SK-N-SH (cell line): ENCODE results near the gene GCN1. TPM values are rescaled to one million over a fixed set of nuclear protein-coding genes. Genes with fewer than 3 reads are reported as not detected.

Source experiments
- CTCF ChIA-PET: fragments of 300-600, 350-600 bp; formaldehyde crosslinking; extraction: SDS; loops from one replicate; lab custom pipeline; 2021; lab: Yijun Ruan, JAX
- POLR2A ChIA-PET: fragments of 350-600 bp; sonication (Branson Sonifier 250); formaldehyde crosslinking; extraction: SDS; loops from one replicate; lab custom pipeline; 2020; ENCODE audit warnings: antibody characterized with exemption, inconsistent platforms; lab: Yijun Ruan, JAX
- DNase-seq: peaks from one replicate; pipeline ENCODE4 v3.0.0; 2012
- H2AFZ ChIP-seq: fragments of 200-600 bp; sonication (generic); 2 replicates; pipeline ENCODE4 v1.8.1; 2016; ENCODE audit warnings: antibody characterized with exemption, mild to moderate bottlenecking, low read depth
- H3F3A ChIP-seq: fragments of 200-600 bp; sonication (generic); replicated peaks from 2 replicates; pipeline ENCODE3; 2016; ENCODE audit warnings: antibody characterized with exemption, mild to moderate bottlenecking; ENCODE audit not compliant: insufficient read depth
- H3K27ac ChIP-seq, 2 experiments: fragments of 200-500 bp in 1 of 2; fragments of 200-600 bp in 1 of 2; sonication (Bioruptor generic) in 1 of 2; sonication (generic), shearing (Covaris generic) in 1 of 2; 2 replicates each; pipeline versions ENCODE4 v1.5.1 to v1.6.1; 2014 to 2016; ENCODE audit warnings: low read depth in 2 of 2, inconsistent platforms in 1 of 2, low read length in 1 of 2, mild to moderate bottlenecking in 1 of 2, mixed read lengths in 1 of 2
- H3K27me3 ChIP-seq: fragments of 200-600 bp; sonication (generic), shearing (Covaris generic); 2 replicates; pipeline ENCODE4 v1.6.1; 2016; ENCODE audit warnings: mixed run types; ENCODE audit not compliant: insufficient read depth
- H3K36me3 ChIP-seq, 2 experiments: fragments of 200-500 bp in 1 of 2; fragments of 200-600 bp in 1 of 2; sonication (Bioruptor generic) in 1 of 2; sonication (generic) in 1 of 2; replicated peaks in 1 of 2; 2 replicates each; pipeline versions ENCODE3 to v1.5.1; 2014 to 2016; ENCODE audit warnings: low read length in 1 of 2, mild to moderate bottlenecking in 1 of 2; ENCODE audit not compliant: insufficient read depth in 2 of 2, control insufficient read depth in 1 of 2
- H3K4me1 ChIP-seq, 2 experiments: fragments of 200-500 bp in 1 of 2; fragments of 200-600 bp in 1 of 2; sonication (Bioruptor generic) in 1 of 2; sonication (generic), shearing (Covaris generic) in 1 of 2; 2 replicates each; pipeline versions ENCODE4 v1.5.1 to v1.6.1; 2014 to 2016; ENCODE audit warnings: low read depth in 1 of 2, low read length in 1 of 2, mixed run types in 1 of 2; ENCODE audit not compliant: insufficient read depth in 2 of 2, control insufficient read depth in 1 of 2
- H3K4me2 ChIP-seq: fragments of 200-600 bp; sonication (generic), shearing (Covaris generic); 2 replicates; pipeline ENCODE4 v1.6.1; 2017; ENCODE audit warnings: mixed run types
- H3K4me3 ChIP-seq, 2 experiments: fragments of 200-500 bp in 1 of 2; fragments of 200-600 bp in 1 of 2; sonication (Bioruptor generic) in 1 of 2; sonication (generic), shearing (Covaris generic) in 1 of 2; 2 replicates each; pipeline versions ENCODE4 v1.5.1 to v1.8.1; 2014 to 2016; ENCODE audit warnings: low read depth in 2 of 2, inconsistent platforms in 1 of 2, low read length in 1 of 2, mild to moderate bottlenecking in 1 of 2, mixed read lengths in 1 of 2, moderate library complexity in 1 of 2
- H3K79me2 ChIP-seq: fragments of 200-600 bp; sonication (generic); 2 replicates; pipeline ENCODE4 v1.8.1; 2017; ENCODE audit warnings: mild to moderate bottlenecking; ENCODE audit not compliant: insufficient read depth
- H3K9ac ChIP-seq: fragments of 200-600 bp; sonication (generic); 2 replicates; pipeline ENCODE4 v1.6.1; 2017; ENCODE audit warnings: mixed run types
- H3K9me2 ChIP-seq: fragments of 200-600 bp; sonication (generic); 2 replicates; pipeline ENCODE4 v1.6.1; 2017; ENCODE audit warnings: mixed run types
- H3K9me3 ChIP-seq: fragments of 200-600 bp; sonication (generic); 2 replicates; pipeline ENCODE4 v1.6.1; 2017; ENCODE audit warnings: mixed run types, mild to moderate bottlenecking, moderate library complexity
- H4K20me1 ChIP-seq: fragments of 200-600 bp; sonication (generic); 2 replicates; pipeline ENCODE4 v1.6.1; 2017; ENCODE audit warnings: mild to moderate bottlenecking, mixed run types; ENCODE audit not compliant: insufficient read depth
- ELF1 ChIP-seq: IDR thresholded peaks from 2 replicates; pipeline ENCODE4 v1.4.0; 2012
- EP300 ChIP-seq, 2 experiments: IDR thresholded peaks; 2 replicates each; pipeline versions ENCODE4 v1.4.0 to v1.6.1; 2012; ENCODE audit warnings: borderline replicate concordance in 1 of 2, low read depth in 1 of 2, low read length in 1 of 2
- FOSL2 ChIP-seq: IDR thresholded peaks from 2 replicates; pipeline ENCODE4 v1.4.0; 2012; ENCODE audit warnings: low read depth, mild to moderate bottlenecking, moderate library complexity, borderline replicate concordance
- FOXJ3 ChIP-seq: sonication (generic); formaldehyde crosslinking; IDR thresholded peaks from 2 replicates; pipeline ENCODE4 v1.5.1; 2020; ENCODE audit warnings: mild to moderate bottlenecking, missing genetic modification reagents
- GABPA ChIP-seq: IDR thresholded peaks from 2 replicates; pipeline ENCODE4 v1.4.0; 2012; ENCODE audit warnings: low read depth, mild to moderate bottlenecking
- IRF3 ChIP-seq: fragments of 150-350 bp; IDR thresholded peaks from 2 replicates; pipeline ENCODE4 v1.6.1; 2016; ENCODE audit warnings: mild to moderate bottlenecking, low read depth, low read length
- MAX ChIP-seq: IDR thresholded peaks from 2 replicates; pipeline ENCODE4 v1.4.0; 2012; ENCODE audit warnings: low read depth
- MEF2A ChIP-seq: IDR thresholded peaks from 2 replicates; pipeline ENCODE4 v1.4.0; 2012; ENCODE audit warnings: low read depth, borderline replicate concordance
- PBX3 ChIP-seq: IDR thresholded peaks from 2 replicates; pipeline ENCODE4; 2012
- POLR2AphosphoS5 ChIP-seq: IDR thresholded peaks from 2 replicates; pipeline ENCODE4 v1.6.1; 2012; ENCODE audit warnings: low read depth, low read length
- REST ChIP-seq: IDR thresholded peaks from 2 replicates; pipeline ENCODE4 v1.6.1; 2012; ENCODE audit warnings: mild to moderate bottlenecking, low read depth, low read length, moderate library complexity
- RXRA ChIP-seq: IDR thresholded peaks from 2 replicates; pipeline ENCODE4 v1.4.0; 2012; ENCODE audit warnings: low read depth, mild to moderate bottlenecking, borderline replicate concordance
- SMC3 ChIP-seq: IDR thresholded peaks from 2 replicates; pipeline ENCODE4 v1.6.1; 2012; ENCODE audit warnings: low read depth, low read length, improper control_type of control experiment
- TAF1 ChIP-seq: IDR thresholded peaks from 2 replicates; pipeline ENCODE4 v1.6.1; 2012; ENCODE audit warnings: low read depth, mild to moderate bottlenecking, low read length, moderate library complexity, borderline replicate concordance
- YY1 ChIP-seq: IDR thresholded peaks from 2 replicates; pipeline ENCODE4 v1.4.0; 2012; ENCODE audit warnings: low read depth, mild to moderate bottlenecking
- WGBS: methylation state at CpG from one replicate; pipeline ENCODE4 v1.1.6; 2017; ENCODE audit warnings: low lambda C conversion rate; 5-methylcytosine and 5-hydroxymethylcytosine counted together
- polyA plus RNA-seq, 3 experiments: library from polyadenylated mRNA; depleted of rRNA; stranded (reverse); fragments of >200 nt; gene quantifications; 2 replicates each; pipeline ENCODE4 v1.2.3, GENCODE V29; 2012

Gene GCN1
- polyA plus RNA-seq, 1 of the 3 experiments (the other 2 are of a cell fraction): 54.4 TPM

- no peaks in the 10 kb centered on the region for H4K20me1 ChIP-seq
- no peaks in the 10 kb centered on the region for H3K79me2 ChIP-seq
- no peak overlapping the region for H2AFZ ChIP-seq
- H3K4me2 ChIP-seq: no peak overlapping the region
- no peak overlapping the region for H3K4me3 ChIP-seq
- POLR2A ChIA-PET: no interaction called here
- no peaks in the 10 kb centered on the region for H3K27me3 ChIP-seq
- 93% methylated on average over 9 of the region's 9 CpGs for WGBS
- CTCF ChIA-PET: interaction anchor here (1.2 kb wide), 1 partner anchor 69 kb away, joined by 3 read pairs; the partner anchor contains the start of gene RPLP0
- no peaks in the 10 kb centered on the region for H3K9me2 ChIP-seq
- no peaks in the 10 kb centered on the region for H3K9me3 ChIP-seq
- no peaks in the 10 kb centered on the region for H3K4me1 ChIP-seq
- peaks cover 64 to 83% of the 10 kb centered on the region in 2 experiments for H3K36me3 ChIP-seq
- no peak overlapping the region for H3K27ac ChIP-seq
- DNase-seq: no peak
- no peak for TF ChIP-seq SMC3
- no peak for TF ChIP-seq MAX
- TF ChIP-seq POLR2AphosphoS5: no peak
- TF ChIP-seq REST: no peak
- no peak for TF ChIP-seq TAF1
- no peak for TF ChIP-seq EP300 (IDR thresholded peaks at IDR 0.05; ENCODE audit: borderline replicate concordance in 1 of 2, low read depth in 1 of 2, low read length in 1 of 2)
- no peak for TF ChIP-seq ELF1
- no peak for TF ChIP-seq IRF3
- no peak for TF ChIP-seq YY1
- no peak for TF ChIP-seq FOXJ3 (CRISPR knock-in tag)
- peaks cover 2% of the 10 kb centered on the region for H3F3A ChIP-seq
- H3K9ac ChIP-seq: no peak overlapping the region
These were observed 62.3 kb downstream of the GCN1 start for GRCh38 chr12:120132054-120132836.

- no peak for DNase-seq
- no peaks in the 10 kb centered on the region for H3K27me3 ChIP-seq
- no peak overlapping the region for H3K4me3 ChIP-seq
- H3K36me3 ChIP-seq: peaks cover 65 to 83% of the 10 kb centered on the region in 2 experiments
- no peaks in the 10 kb centered on the region for H3K9me2 ChIP-seq
- TF ChIP-seq POLR2AphosphoS5 (no peak), MEF2A (no peak), RXRA (no peak), GABPA (no peak), FOSL2 (no peak), FOXJ3 (CRISPR knock-in tag) (no peak), PBX3 (no peak)
- TF ChIP-seq, all 33 proteins: peak for 0
- 96% methylated on average over 10 of the region's 15 CpGs for WGBS
- Histone ChIP-seq H3K27ac (no peak overlapping the region), H3K4me2 (no peak overlapping the region), H3F3A (peaks cover 10% of the 10 kb centered on the region), H2AFZ (no peak overlapping the region), H4K20me1 (no peaks in the 10 kb centered on the region), H3K9ac (no peak overlapping the region), H3K4me1 (no peaks in the 10 kb centered on the region), H3K79me2 (no peaks in the 10 kb centered on the region), H3K9me3 (no peaks in the 10 kb centered on the region)
- ChIA-PET POLR2A (no interaction called here), CTCF (interaction anchor here (1.2 kb wide), 1 partner anchor 70 kb away, joined by 3 read pairs; the partner anchor contains the start of gene RPLP0)
These were observed 63.4 kb downstream of the GCN1 start for GRCh38 chr12:120131116-120131515.
